HG03442 (cell line): ENCODE measurements around the gene FEM1B.

ENCODE experiments used
- ATAC-seq: cut with Tn5 transposase; IDR thresholded peaks from one replicate; pipeline ENCODE4 v1.9.1; 2021; ENCODE audit warnings: mild to moderate bottlenecking, moderate library complexity; ENCODE audit not compliant: unreplicated experiment

Gene FEM1B

GRCh38 chr15:68283401-68283800, 5.9 kb downstream of the FEM1B start:
- ATAC-seq: no peak

GRCh38 chr15:68284616-68285258, 7.2 kb downstream of the FEM1B start:
- ATAC-seq: no peak

- ATAC-seq: no peak
Observed at GRCh38 chr15:68285259-68285980, 7.9 kb downstream of the FEM1B start.

- no peak for ATAC-seq
Observed at GRCh38 chr15:68286256-68286655, 8.7 kb downstream of the FEM1B start.

- no peak for ATAC-seq
Observed at GRCh38 chr15:68289057-68289456, 11.5 kb downstream of the FEM1B start.

- ATAC-seq: no peak
Observed at GRCh38 chr15:68289621-68290352, 12.2 kb downstream of the FEM1B start.

- no peak for ATAC-seq
Observed at GRCh38 chr15:68290715-68291114, 13.2 kb downstream of the FEM1B start.

- ATAC-seq: no peak
Observed at GRCh38 chr15:68292157-68292781, 14.7 kb downstream of the FEM1B start.

GRCh38 chr15:68292967-68293366, 15.4 kb downstream of the FEM1B start:
- no peak for ATAC-seq

- ATAC-seq: no peak
Observed at GRCh38 chr15:68295014-68295805, 17.7 kb downstream of the FEM1B start.

GRCh38 chr15:68298336-68298735, 20.8 kb downstream of the FEM1B start:
- no peak for ATAC-seq

GRCh38 chr15:68298882-68299381, 21.4 kb downstream of the FEM1B start:
- ATAC-seq: peak; percentile 80

- ATAC-seq: no peak
Observed at GRCh38 chr15:68299436-68299835, 21.9 kb downstream of the FEM1B start.

GRCh38 chr15:68300115-68300940, 22.8 kb downstream of the FEM1B start:
- ATAC-seq: no peak

GRCh38 chr15:68301301-68301700, 23.8 kb downstream of the FEM1B start:
- ATAC-seq: no peak

GRCh38 chr15:68302729-68303128, 25.2 kb downstream of the FEM1B start:
- ATAC-seq: no peak

GRCh38 chr15:68303134-68303533, 25.6 kb downstream of the FEM1B start:
- ATAC-seq: no peak

GRCh38 chr15:68303560-68304436, 26.3 kb downstream of the FEM1B start:
- ATAC-seq: no peak
